K562 (cell line): ENCODE results near the gene PUM2. TPM values are rescaled to one million over a fixed set of nuclear protein-coding genes. Genes with fewer than 3 reads are reported as not detected.

Source experiments
- ATAC-seq: fragments of 200-7000 bp; cut with Tn5 transposase; 3 replicates; pipeline ENCODE4 v1.9.1; 2020; ENCODE audit warnings: moderate library complexity
- BruUV-seq: library from RNA; stranded (reverse); fragments of 400-500 nt; replicated peaks from 2 replicates; lab custom pipeline; 2021; lab: Mats Ljungman, UMichigan
- CTCF ChIA-PET: fragments of 300-600 bp; formaldehyde crosslinking; extraction: SDS; loops from one replicate; lab custom pipeline; 2021; ENCODE audit warnings: low intra/inter-chr PET ratio; lab: Yijun Ruan, JAX
- POLR2A ChIA-PET: fragments of 300-600, 350-650 bp; sonication (Branson Sonifier 250); formaldehyde crosslinking; extraction: SDS; loops from one replicate; lab custom pipeline; 2021; ENCODE audit warnings: antibody characterized with exemption, inconsistent platforms; lab: Yijun Ruan, JAX
- DNase-seq, 4 experiments: peaks; one replicate each; pipeline versions ENCODE4 v3.0.0 to v3.0.0-alpha.2; 2011 to 2018; ENCODE audit warnings: low spot score in 3 of 4, mixed read lengths in 3 of 4; ENCODE audit errors: extremely low read depth in 1 of 4
- FAIRE-seq: peaks from 2 replicates; lab custom pipeline; 2011; peaks lifted over from hg19 to GRCh38; lab: Jason Lieb, UNC
- H2AFZ ChIP-seq: 2 replicates; pipeline ENCODE4 v1.6.0; 2011; ENCODE audit warnings: low read depth, low read length, control low read depth, inconsistent platforms
- H3K27ac ChIP-seq: fragments of 200-600 bp; 3 replicates; pipeline ENCODE4 v1.8.0; 2011; ENCODE audit warnings: low read depth, mild to moderate bottlenecking, control low read depth, inconsistent platforms, low read length, moderate library complexity, mixed read lengths; ENCODE audit errors: extremely low read depth
- H3K27me3 ChIP-seq, 2 experiments: fragments of 300-600 bp in 1 of 2; 2 replicates in 1 of 2; 3 replicates in 1 of 2; pipeline versions ENCODE4 v1.6.0 to v1.8.0; 2011; ENCODE audit warnings: inconsistent platforms in 2 of 2, low read length in 2 of 2, mild to moderate bottlenecking in 1 of 2, mixed read lengths in 1 of 2, moderate library complexity in 1 of 2; ENCODE audit not compliant: control insufficient read depth in 2 of 2, insufficient read depth in 2 of 2
- H3K36me3 ChIP-seq: fragments of 300-600 bp; 3 replicates; pipeline ENCODE4 v1.8.0; 2011; ENCODE audit warnings: mild to moderate bottlenecking, low read length, inconsistent platforms; ENCODE audit not compliant: control insufficient read depth, insufficient read depth
- H3K4me1 ChIP-seq, 2 experiments: fragments of 200-600 bp in 1 of 2; replicated peaks in 1 of 2; 2 replicates in 1 of 2; 3 replicates in 1 of 2; pipeline versions ENCODE4 v1.5.1 to v1.8.0; 2011; ENCODE audit warnings: inconsistent platforms in 2 of 2, low read length in 2 of 2, mild to moderate bottlenecking in 1 of 2, mixed read lengths in 1 of 2, moderate library complexity in 1 of 2; ENCODE audit not compliant: control insufficient read depth in 2 of 2, insufficient read depth in 2 of 2
- H3K4me2 ChIP-seq: 2 replicates; pipeline ENCODE4 v1.6.1; 2011; ENCODE audit warnings: low read length, control low read depth, inconsistent platforms, mixed read lengths; ENCODE audit not compliant: insufficient read depth
- H3K4me3 ChIP-seq: fragments of 200-600 bp; sonication (generic), shearing (Covaris generic); 2 replicates; pipeline ENCODE4 v1.5.1; 2016; ENCODE audit warnings: control low read depth, inconsistent platforms
- H3K79me2 ChIP-seq: fragments of 200-600 bp; 3 replicates; pipeline ENCODE4 v1.8.0; 2011; ENCODE audit warnings: low read length, inconsistent platforms; ENCODE audit not compliant: control insufficient read depth, insufficient read depth
- H3K9ac ChIP-seq, 2 experiments: 2 replicates each; pipeline versions ENCODE4 v1.6.0 to v1.6.1; 2011; ENCODE audit warnings: low read depth in 2 of 2, low read length in 2 of 2, control low read depth in 1 of 2, inconsistent platforms in 1 of 2, mild to moderate bottlenecking in 1 of 2, mixed read lengths in 1 of 2; ENCODE audit not compliant: insufficient read depth in 1 of 2
- H3K9me1 ChIP-seq: one replicate; pipeline ENCODE4 v1.6.0; 2011; ENCODE audit warnings: inconsistent platforms, mild to moderate bottlenecking, low read length, moderate library complexity; ENCODE audit not compliant: control insufficient read depth, insufficient read depth
- H3K9me3 ChIP-seq: replicated peaks from 2 replicates; pipeline ENCODE4 v1.5.1; 2011; ENCODE audit warnings: low read depth, low read length, inconsistent platforms; ENCODE audit not compliant: control insufficient read depth, insufficient read depth
- H4K20me1 ChIP-seq: replicated peaks from 2 replicates; pipeline ENCODE4 v1.6.1; 2011; ENCODE audit warnings: low read length, inconsistent platforms, mixed read lengths; ENCODE audit not compliant: control insufficient read depth, insufficient read depth
- BCL6 ChIP-seq: fragments of 250-450 bp; sonication (Bioruptor Pico); IDR thresholded peaks from 2 replicates; pipeline ENCODE4 v1.4.0; 2020
- C11orf30 ChIP-seq: fragments of 450-650 bp; IDR thresholded peaks from 2 replicates; pipeline ENCODE4 v1.6.1; 2016; ENCODE audit warnings: low read depth, mild to moderate bottlenecking
- ETV6 ChIP-seq, 3 experiments: fragments of 150-350 bp in 1 of 3; sonication (generic) in 1 of 3; formaldehyde crosslinking in 1 of 3; IDR thresholded peaks; 2 replicates each; pipeline versions ENCODE4 v1.6.1 to v1.8.0; 2014 to 2022; ENCODE audit warnings: borderline replicate concordance in 2 of 3, low read depth in 2 of 3, antibody characterized with exemption in 1 of 3, low read length in 1 of 3, mild to moderate bottlenecking in 1 of 3, missing genetic modification reagents in 1 of 3
- JUNB ChIP-seq: fragments of 450-650 bp; formaldehyde crosslinking; conservative IDR thresholded peaks from 2 replicates; pipeline ENCODE4 v1.4.0; 2020; ENCODE audit warnings: mild to moderate bottlenecking
- NCOA4 ChIP-seq: fragments of 450-650 bp; IDR thresholded peaks from 2 replicates; pipeline ENCODE4 v1.6.1; 2018; ENCODE audit warnings: mild to moderate bottlenecking; ENCODE audit not compliant: partially characterized antibody
- POLR2AphosphoS2 ChIP-seq: IDR thresholded peaks from 2 replicates; pipeline ENCODE4 v1.6.1; 2012; ENCODE audit warnings: low read length, improper control_type of control experiment
- SNRNP70 ChIP-seq: fragments of 200-400 bp; formaldehyde crosslinking; optimal IDR thresholded peaks from 2 replicates; pipeline ENCODE3; 2017; ENCODE audit warnings: low read depth, low read length
- TRIM24 ChIP-seq, 2 experiments: fragments of 450-650 bp; IDR thresholded peaks; 2 replicates each; pipeline ENCODE4 v1.6.1; 2016
- ZNF354B ChIP-seq: fragments of 250-450 bp; sonication (Bioruptor Pico); IDR thresholded peaks from 2 replicates; pipeline ENCODE4 v1.4.0; 2020
- ZNF408 ChIP-seq: fragments of 250-450 bp; sonication (Bioruptor Pico); IDR thresholded peaks from 2 replicates; pipeline ENCODE4 v1.4.0; 2020; ENCODE audit warnings: low read depth, mild to moderate bottlenecking, moderate library complexity
- WGBS: fragments of 100-300 bp; shearing (Covaris generic); methylation state at CpG from one replicate; pipeline ENCODE4 v1.1.6; 2016; ENCODE audit warnings: low coverage, mixed read lengths; ENCODE audit not compliant: insufficient coverage; ENCODE audit errors: missing lambda C conversion rate; 5-methylcytosine and 5-hydroxymethylcytosine counted together
- in situ Hi-C: fragments of 300-500 bp; cut with MboI; formaldehyde crosslinking; loops from 4 replicates; pipeline ENCODE4 v1.15.0; 2018; ENCODE audit warnings: inconsistent platforms, mixed read lengths
- intact Hi-C: fragments of 100-400 bp; cut with micrococcal nuclease; formaldehyde crosslinking; loops from 2 replicates; pipeline ENCODE4 v1.14.2; 2022
- polyA plus RNA-seq, 8 experiments: library from polyadenylated mRNA; depleted of rRNA in 4 of 8; stranded (reverse) in 5 of 8; unstranded in 3 of 8; fragments of >200 nt; fragmentation: Nextera tagmentation in 2 of 8; fragmentation: Illumina TruSeq in 1 of 8; extraction: Ambion mirVana in 2 of 8; extraction: Trizol in 1 of 8; gene quantifications; 2 replicates each; pipeline versions ENCODE4 v1.2.1 to v1.2.3, GENCODE V29; 2011 to 2014; ENCODE audit warnings: inconsistent platforms in 1 of 8, missing spikeins in 1 of 8
- total RNA-seq, 7 experiments: library from RNA; depleted of rRNA in 6 of 7; stranded (reverse); fragments of >200 nt in 6 of 7; fragmentation: Illumina TruSeq in 2 of 7; extraction: Trizol in 2 of 7; gene quantifications; 2 replicates each; pipeline versions ENCODE4 v1.2.1 to v1.2.3, GENCODE V29; 2011 to 2021; ENCODE audit warnings: low replicate concordance in 1 of 7

Gene PUM2
- total and polyA plus RNA-seq, 9 of the 15 experiments (the other 6 are each of a cell fraction or from before 2014, with no cell fraction given), result 13.4 to 61.9 (median 28.3) TPM

DNA sequence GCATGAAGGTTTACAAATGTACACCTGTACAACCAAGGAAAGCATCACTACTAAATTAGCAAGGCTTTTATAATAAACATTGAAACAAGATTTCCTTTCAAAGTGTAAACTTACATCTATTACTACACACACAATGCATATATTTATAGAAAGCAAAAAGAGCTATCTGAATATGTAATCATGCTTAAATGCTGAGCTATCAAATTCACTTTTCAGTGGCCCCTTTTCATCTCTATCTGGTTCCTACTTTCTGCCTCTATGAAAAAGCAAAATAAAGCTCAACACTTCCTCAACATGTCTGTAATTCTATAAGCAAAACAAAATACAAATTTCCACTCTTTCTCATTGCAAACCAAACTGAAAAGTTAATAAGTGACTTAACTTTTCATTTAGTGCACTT lies 100.2 kb downstream of the PUM2 start (continued):
- TF ChIP-seq ZNF408 (CRISPR knock-in tag), result no peak
- TF ChIP-seq JUNB (CRISPR knock-in tag), result no peak
- no peak for TF ChIP-seq ZNF354B (CRISPR knock-in tag)
- TF ChIP-seq NCOA4, result no peak
- TF ChIP-seq BCL6 (CRISPR knock-in tag), result no peak
- TF ChIP-seq C11orf30, result peak; percentile 36; the same call in 1 of the 2 replicates
- no peak for TF ChIP-seq SNRNP70

DNA sequence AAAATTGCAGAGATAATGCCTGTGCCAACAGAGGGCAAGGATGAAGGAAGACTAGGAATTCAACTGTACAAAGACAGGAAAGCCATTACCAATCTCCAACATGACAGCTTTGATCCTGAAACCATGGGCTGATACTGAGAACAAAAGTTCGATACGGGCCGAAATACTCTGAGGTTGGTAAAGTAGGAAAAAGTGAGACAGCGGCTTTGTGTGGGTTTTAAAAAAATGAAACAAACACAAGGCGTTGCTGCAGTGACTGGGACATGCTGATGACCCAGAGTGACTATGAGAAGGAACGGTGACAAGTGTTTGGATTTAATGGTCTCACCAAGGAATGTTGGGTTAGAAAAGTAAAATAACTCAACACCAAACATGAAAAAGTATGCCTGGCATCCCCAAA lies 101.5 kb downstream of the PUM2 start:
- Histone ChIP-seq H3K27me3 (no peaks in the 10 kb centered on the region), H3K9me1 (peaks cover 4% of the 10 kb centered on the region), H3K4me3 (no peak overlapping the region), H3K9me3 (no peaks in the 10 kb centered on the region), H4K20me1 (no peaks in the 10 kb centered on the region; the same call in 1 of the 2 replicates), H3K9ac (no peak overlapping the region), H3K4me1 (no peaks in the 10 kb centered on the region), H3K4me2 (no peak overlapping the region), H3K27ac (no peak overlapping the region), H3K36me3 (peaks cover 72% of the 10 kb centered on the region), H2AFZ (no peak overlapping the region), H3K79me2 (no peaks in the 10 kb centered on the region)
- TF ChIP-seq TRIM24 (IDR thresholded peaks at IDR 0.05), result no peak
- 0 out of 2 replicates have a peak, but pooled peaks have one; percentile 40 for TF ChIP-seq POLR2AphosphoS2
- TF ChIP-seq ETV6 (IDR thresholded peaks at IDR 0.05; ENCODE audit: borderline replicate concordance in 1 of 2, low read depth in 2 of 2, low read length in 1 of 2), result no peak
- TF ChIP-seq ETV6 (CRISPR knock-in tag; IDR thresholded peaks at IDR 0.05; ENCODE audit: borderline replicate concordance), result no peak
- DNase-seq, result no peak
- no peak for ATAC-seq
- in situ Hi-C loops (no loop called here), intact Hi-C loops (no loop called here)
- BruUV-seq, result no TSS peak
- no peak for FAIRE-seq
- ChIA-PET POLR2A (no interaction called here), CTCF (no interaction called here)
- 92% methylated on average over 6 of the region's 6 CpGs for WGBS
